SK-N-SH treated with all-trans-retinoic acid at 6 μM for 48 hours (cell line): ENCODE results near the gene DMD.
A peak's percentile ranks its signal among the peaks of the same experiment; 100 is the strongest.

Experiments used
- ATAC-seq: fragments of 200-7000 bp; cut with Tn5 transposase; 3 replicates; pipeline ENCODE4 v1.9.1; 2020; ENCODE audit warnings: mild to moderate bottlenecking, moderate library complexity
- ARNTL ChIP-seq: fragments of 450-650 bp; formaldehyde crosslinking; IDR thresholded peaks from 2 replicates; pipeline ENCODE4 v1.5.0; 2020; ENCODE audit warnings: low read depth, mild to moderate bottlenecking, moderate library complexity, borderline replicate concordance
- BACH2 ChIP-seq: fragments of 250-450 bp; sonication (Bioruptor Pico); IDR thresholded peaks from 2 replicates; pipeline ENCODE4 v1.9.0; 2021; ENCODE audit warnings: mild to moderate bottlenecking, borderline replicate concordance
- CSDC2 ChIP-seq: fragments of 250-450 bp; sonication (Bioruptor Pico); IDR thresholded peaks from 2 replicates; pipeline ENCODE4 v1.5.0; 2020; ENCODE audit warnings: mild to moderate bottlenecking, moderate library complexity
- ESRRG ChIP-seq: fragments of 250-450 bp; sonication (Bioruptor Pico); IDR thresholded peaks from 2 replicates; pipeline ENCODE4 v1.6.1; 2021; ENCODE audit warnings: mild to moderate bottlenecking
- GLIS3 ChIP-seq: fragments of 250-450 bp; sonication (Bioruptor Pico); IDR thresholded peaks from 2 replicates; pipeline ENCODE4 v1.5.0; 2020; ENCODE audit warnings: mild to moderate bottlenecking, moderate library complexity
- ISL1 ChIP-seq: fragments of 250-450 bp; sonication (Bioruptor Pico); IDR thresholded peaks from 2 replicates; pipeline ENCODE4 v2.1.2; 2022; ENCODE audit warnings: mild to moderate bottlenecking, moderate library complexity
- OSR1 ChIP-seq: fragments of 250-450 bp; sonication (Bioruptor Pico); IDR thresholded peaks from 2 replicates; pipeline ENCODE4 v1.8.0; 2022; ENCODE audit warnings: moderate library complexity, mild to moderate bottlenecking, inconsistent platforms
- PPARA ChIP-seq: fragments of 250-450 bp; sonication (Bioruptor Pico); IDR thresholded peaks from 2 replicates; pipeline ENCODE4 v1.5.0; 2020; ENCODE audit warnings: mild to moderate bottlenecking, borderline replicate concordance
- RARB ChIP-seq: fragments of 250-450 bp; sonication (Bioruptor Pico); IDR thresholded peaks from 2 replicates; pipeline ENCODE4 v1.8.0; 2021; ENCODE audit warnings: mild to moderate bottlenecking, moderate library complexity
- SNAI2 ChIP-seq: fragments of 250-450 bp; sonication (Bioruptor Pico); IDR thresholded peaks from 2 replicates; pipeline ENCODE4 v1.5.0; 2020; ENCODE audit warnings: mild to moderate bottlenecking, moderate library complexity
- TCF4 ChIP-seq: fragments of 250-450 bp; sonication (Bioruptor Pico); IDR thresholded peaks from 2 replicates; pipeline ENCODE4 v1.8.0; 2021; ENCODE audit warnings: mild to moderate bottlenecking, moderate library complexity, borderline replicate concordance
- TOX ChIP-seq: fragments of 250-450 bp; sonication (Bioruptor Pico); IDR thresholded peaks from 2 replicates; pipeline ENCODE4 v1.8.0; 2021; ENCODE audit warnings: mild to moderate bottlenecking, moderate library complexity, borderline replicate concordance
- ZC3H10 ChIP-seq: fragments of 250-450 bp; sonication (Bioruptor Pico); IDR thresholded peaks from 2 replicates; pipeline ENCODE4 v1.5.1; 2021; ENCODE audit warnings: mild to moderate bottlenecking, moderate library complexity
- ZFP3 ChIP-seq: fragments of 250-450 bp; sonication (Bioruptor Pico); IDR thresholded peaks from 2 replicates; pipeline ENCODE4 v1.5.0; 2020; ENCODE audit warnings: mild to moderate bottlenecking, moderate library complexity
- ZFP30 ChIP-seq: fragments of 450-650 bp; formaldehyde crosslinking; IDR thresholded peaks from 2 replicates; pipeline ENCODE4 v1.5.0; 2022; ENCODE audit warnings: mild to moderate bottlenecking, moderate library complexity
- ZNF565 ChIP-seq: fragments of 450-650 bp; formaldehyde crosslinking; conservative IDR thresholded peaks from 2 replicates; pipeline ENCODE4 v1.5.0; 2020; ENCODE audit warnings: low read depth, mild to moderate bottlenecking, moderate library complexity
- ZNF70 ChIP-seq: fragments of 450-650 bp; formaldehyde crosslinking; IDR thresholded peaks from 2 replicates; pipeline ENCODE4 v1.5.0; 2020; ENCODE audit warnings: mild to moderate bottlenecking, moderate library complexity
- ZNF8 ChIP-seq: fragments of 450-650 bp; formaldehyde crosslinking; IDR thresholded peaks from 2 replicates; pipeline ENCODE4 v1.5.0; 2020; ENCODE audit warnings: mild to moderate bottlenecking, moderate library complexity
- TF ChIP-seq, protein P1 (sequence below): fragments of 250-450 bp; sonication (Bioruptor Pico); IDR thresholded peaks from 2 replicates; pipeline ENCODE4 v1.5.1; 2021; ENCODE audit warnings: mild to moderate bottlenecking, moderate library complexity
- TF ChIP-seq, protein P2 (sequence below): fragments of 250-450 bp; sonication (Bioruptor Pico); IDR thresholded peaks from 2 replicates; pipeline ENCODE4 v1.8.0; 2021; ENCODE audit warnings: low read depth, mild to moderate bottlenecking, moderate library complexity, borderline replicate concordance
- TF ChIP-seq, protein P3 (sequence below): fragments of 250-450 bp; sonication (Bioruptor Pico); IDR thresholded peaks from 2 replicates; pipeline ENCODE4 v1.5.0; 2020; ENCODE audit warnings: mild to moderate bottlenecking, moderate library complexity
- TF ChIP-seq, protein P4 (sequence below): fragments of 250-450 bp; sonication (Bioruptor Pico); IDR thresholded peaks from 2 replicates; pipeline ENCODE4 v1.5.1; 2020; ENCODE audit warnings: low read depth, mild to moderate bottlenecking, moderate library complexity
- TF ChIP-seq, protein P5 (sequence below): fragments of 250-450 bp; sonication (Bioruptor Pico); IDR thresholded peaks from 2 replicates; pipeline ENCODE4 v1.8.0; 2020; ENCODE audit warnings: mild to moderate bottlenecking, moderate library complexity, borderline replicate concordance

DMD gene

DNA sequence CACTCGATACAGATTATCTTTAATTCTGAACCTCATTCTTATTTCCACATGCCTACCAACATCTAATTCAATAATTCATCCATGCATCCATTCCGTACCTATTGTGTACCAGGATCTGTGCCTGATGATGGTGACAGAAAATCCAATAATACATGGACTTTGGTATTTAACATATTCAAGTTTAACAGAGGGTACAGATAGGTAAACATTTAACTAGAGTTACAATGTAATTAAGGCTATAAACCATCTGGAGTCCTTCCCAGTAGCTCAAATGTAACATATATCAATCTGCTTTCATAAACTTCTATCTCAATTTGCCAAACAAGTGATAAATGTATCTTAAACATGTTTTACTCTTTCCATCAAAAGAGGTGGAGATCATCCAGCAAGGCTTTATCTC, 1578.0 kb downstream of the DMD start:
- TF ChIP-seq ZNF8 (CRISPR knock-in tag) (no peak), PPARA (CRISPR knock-in tag) (no peak), OSR1 (CRISPR knock-in tag) (no peak), ZNF565 (CRISPR knock-in tag) (no peak), GLIS3 (CRISPR knock-in tag) (no peak), ARNTL (CRISPR knock-in tag) (no peak), ZC3H10 (no peak), TOX (no peak), ISL1 (CRISPR knock-in tag) (no peak), ESRRG (CRISPR knock-in tag) (no peak), RARB (no peak), ZFP30 (CRISPR knock-in tag) (no peak), SNAI2 (CRISPR knock-in tag) (no peak), BACH2 (CRISPR knock-in tag) (no peak), ZFP3 (CRISPR knock-in tag) (no peak)
- TF ChIP-seq, protein P1, sequence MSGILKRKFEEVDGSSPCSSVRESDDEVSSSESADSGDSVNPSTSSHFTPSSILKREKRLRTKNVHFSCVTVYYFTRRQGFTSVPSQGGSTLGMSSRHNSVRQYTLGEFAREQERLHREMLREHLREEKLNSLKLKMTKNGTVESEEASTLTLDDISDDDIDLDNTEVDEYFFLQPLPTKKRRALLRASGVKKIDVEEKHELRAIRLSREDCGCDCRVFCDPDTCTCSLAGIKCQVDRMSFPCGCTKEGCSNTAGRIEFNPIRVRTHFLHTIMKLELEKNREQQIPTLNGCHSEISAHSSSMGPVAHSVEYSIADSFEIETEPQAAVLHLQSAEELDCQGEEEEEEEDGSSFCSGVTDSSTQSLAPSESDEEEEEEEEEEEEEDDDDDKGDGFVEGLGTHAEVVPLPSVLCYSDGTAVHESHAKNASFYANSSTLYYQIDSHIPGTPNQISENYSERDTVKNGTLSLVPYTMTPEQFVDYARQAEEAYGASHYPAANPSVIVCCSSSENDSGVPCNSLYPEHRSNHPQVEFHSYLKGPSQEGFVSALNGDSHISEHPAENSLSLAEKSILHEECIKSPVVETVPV (CRISPR knock-in tag): no peak
- TF ChIP-seq, protein P2, sequence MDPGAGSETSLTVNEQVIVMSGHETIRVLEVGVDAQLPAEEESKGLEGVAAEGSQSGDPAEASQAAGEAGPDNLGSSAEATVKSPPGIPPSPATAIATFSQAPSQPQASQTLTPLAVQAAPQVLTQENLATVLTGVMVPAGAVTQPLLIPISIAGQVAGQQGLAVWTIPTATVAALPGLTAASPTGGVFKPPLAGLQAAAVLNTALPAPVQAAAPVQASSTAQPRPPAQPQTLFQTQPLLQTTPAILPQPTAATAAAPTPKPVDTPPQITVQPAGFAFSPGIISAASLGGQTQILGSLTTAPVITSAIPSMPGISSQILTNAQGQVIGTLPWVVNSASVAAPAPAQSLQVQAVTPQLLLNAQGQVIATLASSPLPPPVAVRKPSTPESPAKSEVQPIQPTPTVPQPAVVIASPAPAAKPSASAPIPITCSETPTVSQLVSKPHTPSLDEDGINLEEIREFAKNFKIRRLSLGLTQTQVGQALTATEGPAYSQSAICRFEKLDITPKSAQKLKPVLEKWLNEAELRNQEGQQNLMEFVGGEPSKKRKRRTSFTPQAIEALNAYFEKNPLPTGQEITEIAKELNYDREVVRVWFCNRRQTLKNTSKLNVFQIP: no peak
- TF ChIP-seq, protein P3, sequence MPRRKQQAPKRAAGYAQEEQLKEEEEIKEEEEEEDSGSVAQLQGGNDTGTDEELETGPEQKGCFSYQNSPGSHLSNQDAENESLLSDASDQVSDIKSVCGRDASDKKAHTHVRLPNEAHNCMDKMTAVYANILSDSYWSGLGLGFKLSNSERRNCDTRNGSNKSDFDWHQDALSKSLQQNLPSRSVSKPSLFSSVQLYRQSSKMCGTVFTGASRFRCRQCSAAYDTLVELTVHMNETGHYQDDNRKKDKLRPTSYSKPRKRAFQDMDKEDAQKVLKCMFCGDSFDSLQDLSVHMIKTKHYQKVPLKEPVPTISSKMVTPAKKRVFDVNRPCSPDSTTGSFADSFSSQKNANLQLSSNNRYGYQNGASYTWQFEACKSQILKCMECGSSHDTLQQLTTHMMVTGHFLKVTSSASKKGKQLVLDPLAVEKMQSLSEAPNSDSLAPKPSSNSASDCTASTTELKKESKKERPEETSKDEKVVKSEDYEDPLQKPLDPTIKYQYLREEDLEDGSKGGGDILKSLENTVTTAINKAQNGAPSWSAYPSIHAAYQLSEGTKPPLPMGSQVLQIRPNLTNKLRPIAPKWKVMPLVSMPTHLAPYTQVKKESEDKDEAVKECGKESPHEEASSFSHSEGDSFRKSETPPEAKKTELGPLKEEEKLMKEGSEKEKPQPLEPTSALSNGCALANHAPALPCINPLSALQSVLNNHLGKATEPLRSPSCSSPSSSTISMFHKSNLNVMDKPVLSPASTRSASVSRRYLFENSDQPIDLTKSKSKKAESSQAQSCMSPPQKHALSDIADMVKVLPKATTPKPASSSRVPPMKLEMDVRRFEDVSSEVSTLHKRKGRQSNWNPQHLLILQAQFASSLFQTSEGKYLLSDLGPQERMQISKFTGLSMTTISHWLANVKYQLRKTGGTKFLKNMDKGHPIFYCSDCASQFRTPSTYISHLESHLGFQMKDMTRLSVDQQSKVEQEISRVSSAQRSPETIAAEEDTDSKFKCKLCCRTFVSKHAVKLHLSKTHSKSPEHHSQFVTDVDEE: no peak
- TF ChIP-seq, all 23 proteins: peak for 0
- no peak for ATAC-seq

DNA sequence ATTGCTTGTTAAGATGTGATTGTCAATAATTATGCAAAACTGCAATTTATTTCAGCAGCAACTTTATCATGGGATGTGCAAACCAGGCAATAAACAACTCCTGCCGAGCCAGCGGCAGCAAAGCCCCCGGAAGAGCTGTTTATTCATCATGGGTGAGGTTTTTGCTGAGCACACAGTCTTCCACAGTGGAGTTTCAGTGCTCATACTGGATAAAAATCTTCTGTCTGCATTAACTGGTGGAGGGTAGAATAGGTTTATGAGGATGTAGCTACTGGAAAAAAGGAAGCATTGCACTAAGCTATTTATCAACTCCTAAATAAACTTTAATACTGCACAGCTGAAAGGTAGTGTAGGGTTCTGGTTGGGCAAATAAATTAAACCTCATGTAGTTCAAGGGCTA, 1582.2 kb downstream of the DMD start:
- no peak for ATAC-seq
- TF ChIP-seq TOX (no peak), SNAI2 (CRISPR knock-in tag) (no peak), ZNF70 (CRISPR knock-in tag) (no peak), GLIS3 (CRISPR knock-in tag) (no peak), ZNF565 (CRISPR knock-in tag) (no peak), RARB (no peak), ZFP30 (CRISPR knock-in tag) (no peak), ZNF8 (CRISPR knock-in tag) (no peak), ZC3H10 (no peak), ESRRG (CRISPR knock-in tag) (no peak), CSDC2 (CRISPR knock-in tag) (no peak), TCF4 (no peak), OSR1 (CRISPR knock-in tag) (no peak), ZFP3 (CRISPR knock-in tag) (no peak), ARNTL (CRISPR knock-in tag) (no peak)
- TF ChIP-seq, protein P4, sequence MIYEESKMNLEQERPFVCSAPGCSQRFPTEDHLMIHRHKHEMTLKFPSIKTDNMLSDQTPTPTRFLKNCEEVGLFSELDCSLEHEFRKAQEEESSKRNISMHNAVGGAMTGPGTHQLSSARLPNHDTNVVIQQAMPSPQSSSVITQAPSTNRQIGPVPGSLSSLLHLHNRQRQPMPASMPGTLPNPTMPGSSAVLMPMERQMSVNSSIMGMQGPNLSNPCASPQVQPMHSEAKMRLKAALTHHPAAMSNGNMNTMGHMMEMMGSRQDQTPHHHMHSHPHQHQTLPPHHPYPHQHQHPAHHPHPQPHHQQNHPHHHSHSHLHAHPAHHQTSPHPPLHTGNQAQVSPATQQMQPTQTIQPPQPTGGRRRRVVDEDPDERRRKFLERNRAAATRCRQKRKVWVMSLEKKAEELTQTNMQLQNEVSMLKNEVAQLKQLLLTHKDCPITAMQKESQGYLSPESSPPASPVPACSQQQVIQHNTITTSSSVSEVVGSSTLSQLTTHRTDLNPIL (CRISPR knock-in tag): no peak
- TF ChIP-seq, protein P1 (CRISPR knock-in tag): no peak

DNA sequence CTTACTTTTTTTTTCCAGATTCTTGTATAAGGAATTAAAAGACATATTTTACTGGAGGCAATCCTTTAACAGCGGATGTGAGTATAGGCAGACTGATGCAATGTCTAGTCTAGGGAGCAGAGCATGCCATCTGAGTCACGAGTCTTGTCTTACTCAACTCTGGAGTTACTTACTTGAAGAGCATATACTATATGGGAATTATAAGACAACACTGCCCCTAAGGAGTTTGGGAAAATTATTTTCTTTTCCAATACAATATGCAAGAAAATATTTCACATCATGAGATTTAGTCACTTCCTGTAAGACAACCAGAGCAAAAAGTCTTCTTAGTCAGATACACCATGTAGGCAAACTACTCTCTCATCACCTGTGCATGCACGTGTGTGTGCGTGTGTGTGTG, 1602.2 kb downstream of the DMD start:
- TF ChIP-seq ZFP3 (CRISPR knock-in tag): no peak
- no peak for TF ChIP-seq SNAI2 (CRISPR knock-in tag)
- TF ChIP-seq, protein P5, sequence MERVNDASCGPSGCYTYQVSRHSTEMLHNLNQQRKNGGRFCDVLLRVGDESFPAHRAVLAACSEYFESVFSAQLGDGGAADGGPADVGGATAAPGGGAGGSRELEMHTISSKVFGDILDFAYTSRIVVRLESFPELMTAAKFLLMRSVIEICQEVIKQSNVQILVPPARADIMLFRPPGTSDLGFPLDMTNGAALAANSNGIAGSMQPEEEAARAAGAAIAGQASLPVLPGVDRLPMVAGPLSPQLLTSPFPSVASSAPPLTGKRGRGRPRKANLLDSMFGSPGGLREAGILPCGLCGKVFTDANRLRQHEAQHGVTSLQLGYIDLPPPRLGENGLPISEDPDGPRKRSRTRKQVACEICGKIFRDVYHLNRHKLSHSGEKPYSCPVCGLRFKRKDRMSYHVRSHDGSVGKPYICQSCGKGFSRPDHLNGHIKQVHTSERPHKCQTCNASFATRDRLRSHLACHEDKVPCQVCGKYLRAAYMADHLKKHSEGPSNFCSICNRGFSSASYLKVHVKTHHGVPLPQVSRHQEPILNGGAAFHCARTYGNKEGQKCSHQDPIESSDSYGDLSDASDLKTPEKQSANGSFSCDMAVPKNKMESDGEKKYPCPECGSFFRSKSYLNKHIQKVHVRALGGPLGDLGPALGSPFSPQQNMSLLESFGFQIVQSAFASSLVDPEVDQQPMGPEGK (CRISPR knock-in tag): no peak
- ATAC-seq: peak; percentile 93
